ENCODE results near the gene CELF2. TPM values are rescaled to one million over a fixed set of nuclear protein-coding genes. Genes with fewer than 3 reads are reported as not detected.

CELF2 gene
- total and polyA plus RNA-seq, 9 of the 15 experiments (the other 6 are each of a cell fraction or from before 2014, with no cell fraction given), result 4.0 to 20.3 (median 11.1) TPM

- Histone ChIP-seq H3K79me2 (ENCODE audit: control insufficient read depth, insufficient read depth, low read length) (no peaks in the 10 kb centered on the region), H3K4me3 (no peak overlapping the region), H3K36me3 (ENCODE audit: control insufficient read depth, insufficient read depth, low read length) (no peaks in the 10 kb centered on the region), H3K4me2 (ENCODE audit: insufficient read depth, low read length) (no peak overlapping the region), H3K27ac (ENCODE audit: extremely low read depth, low read depth, low read length) (no peak overlapping the region), H3K9me1 (ENCODE audit: control insufficient read depth, insufficient read depth, low read length) (no peaks in the 10 kb centered on the region), H3K4me1 (replicated peaks in 1 of 2; ENCODE audit: control insufficient read depth in 2 of 2, insufficient read depth in 2 of 2, low read length in 2 of 2) (peaks cover 0 to 3% of the 10 kb centered on the region in 2 experiments; a peak in 1 of 5 replicates), H3K9ac (ENCODE audit: insufficient read depth in 1 of 2, low read depth in 2 of 2, low read length in 2 of 2) (no peak overlapping the region), H3K27me3 (ENCODE audit: control insufficient read depth in 2 of 2, insufficient read depth in 2 of 2, low read length in 2 of 2) (no peaks in the 10 kb centered on the region; a peak in 1 of 5 replicates), H2AFZ (ENCODE audit: low read depth, low read length) (no peak overlapping the region), H4K20me1 (replicated peaks; ENCODE audit: control insufficient read depth, insufficient read depth, low read length) (no peaks in the 10 kb centered on the region), H3K9me3 (replicated peaks; ENCODE audit: control insufficient read depth, insufficient read depth, low read depth, low read length) (no peaks in the 10 kb centered on the region)
- DNase-seq (ENCODE audit: extremely low read depth in 1 of 4, low spot score in 3 of 4), result no peak
- POLR2A ChIA-PET, result no interaction called here
- no peak for TF ChIP-seq TAF9B (IDR thresholded peaks at IDR 0.05; ENCODE audit: partially characterized antibody)
- TF ChIP-seq TAF15 (IDR thresholded peaks at IDR 0.05; ENCODE audit: low read depth, low read length), result no peak
- TF ChIP-seq TAF1 (IDR thresholded peaks at IDR 0.05; ENCODE audit: control insufficient read depth, extremely low read depth, insufficient read depth, low read length, severe bottlenecking), result no peak
- no peak for TF ChIP-seq GABPA (tag; conservative IDR thresholded peaks at IDR 0.05; ENCODE audit: low read depth)
- TF ChIP-seq EWSR1 (IDR thresholded peaks at IDR 0.05; ENCODE audit: borderline replicate concordance, low read depth, partially characterized antibody), result no peak
- TF ChIP-seq E2F3 (CRISPR knock-in tag; IDR thresholded peaks at IDR 0.05), result no peak
- TF ChIP-seq ZNF830 (CRISPR knock-in tag; IDR thresholded peaks at IDR 0.05), result no peak
- no peak for TF ChIP-seq ZNF316 (IDR thresholded peaks at IDR 0.05)
- no peak for TF ChIP-seq CGGBP1 (CRISPR knock-in tag; IDR thresholded peaks at IDR 0.05)
- TF ChIP-seq, protein P1, sequence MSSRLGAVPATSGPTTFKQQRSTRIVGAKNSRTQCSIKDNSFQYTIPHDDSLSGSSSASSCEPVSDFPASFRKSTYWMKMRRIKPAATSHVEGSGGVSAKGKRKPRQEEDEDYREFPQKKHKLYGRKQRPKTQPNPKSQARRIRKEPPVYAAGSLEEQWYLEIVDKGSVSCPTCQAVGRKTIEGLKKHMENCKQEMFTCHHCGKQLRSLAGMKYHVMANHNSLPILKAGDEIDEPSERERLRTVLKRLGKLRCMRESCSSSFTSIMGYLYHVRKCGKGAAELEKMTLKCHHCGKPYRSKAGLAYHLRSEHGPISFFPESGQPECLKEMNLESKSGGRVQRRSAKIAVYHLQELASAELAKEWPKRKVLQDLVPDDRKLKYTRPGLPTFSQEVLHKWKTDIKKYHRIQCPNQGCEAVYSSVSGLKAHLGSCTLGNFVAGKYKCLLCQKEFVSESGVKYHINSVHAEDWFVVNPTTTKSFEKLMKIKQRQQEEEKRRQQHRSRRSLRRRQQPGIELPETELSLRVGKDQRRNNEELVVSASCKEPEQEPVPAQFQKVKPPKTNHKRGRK (tag; IDR thresholded peaks at IDR 0.05), result no peak
- ATAC-seq, result no peak
- no TSS peak for BruUV-seq (replicated peaks)
- intact Hi-C loops (cut with micrococcal nuclease) (no loop called here), in situ Hi-C loops (cut with MboI) (no loop called here)
- WGBS (ENCODE audit: insufficient coverage, low coverage, missing lambda C conversion rate), result 43% methylated on average over 7 of the region's 7 CpGs
- CTCF ChIA-PET (ENCODE audit: low intra/inter-chr PET ratio), result no interaction called here
- no peak for FAIRE-seq
Measured at GRCh38 chr10:11237571-11237970, 219.9 kb downstream of the CELF2 start.

Data from K562 (cell line).